Camera-type eye (tissue), 1 donor: ENCODE data around the gene PSMC3IP. TPM values are rescaled to one million over a fixed set of nuclear protein-coding genes. Genes with fewer than 3 reads are reported as not detected.

Experiments used
- total RNA-seq: library from RNA; depleted of rRNA; stranded (reverse); fragments of >200 nt; gene quantifications from one replicate; pipeline ENCODE4 v1.2.3, GENCODE V29; 2014

The PSMC3IP gene, protein sequence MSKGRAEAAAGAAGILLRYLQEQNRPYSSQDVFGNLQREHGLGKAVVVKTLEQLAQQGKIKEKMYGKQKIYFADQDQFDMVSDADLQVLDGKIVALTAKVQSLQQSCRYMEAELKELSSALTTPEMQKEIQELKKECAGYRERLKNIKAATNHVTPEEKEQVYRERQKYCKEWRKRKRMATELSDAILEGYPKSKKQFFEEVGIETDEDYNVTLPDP
- 6.5 TPM for total RNA-seq

DNA sequence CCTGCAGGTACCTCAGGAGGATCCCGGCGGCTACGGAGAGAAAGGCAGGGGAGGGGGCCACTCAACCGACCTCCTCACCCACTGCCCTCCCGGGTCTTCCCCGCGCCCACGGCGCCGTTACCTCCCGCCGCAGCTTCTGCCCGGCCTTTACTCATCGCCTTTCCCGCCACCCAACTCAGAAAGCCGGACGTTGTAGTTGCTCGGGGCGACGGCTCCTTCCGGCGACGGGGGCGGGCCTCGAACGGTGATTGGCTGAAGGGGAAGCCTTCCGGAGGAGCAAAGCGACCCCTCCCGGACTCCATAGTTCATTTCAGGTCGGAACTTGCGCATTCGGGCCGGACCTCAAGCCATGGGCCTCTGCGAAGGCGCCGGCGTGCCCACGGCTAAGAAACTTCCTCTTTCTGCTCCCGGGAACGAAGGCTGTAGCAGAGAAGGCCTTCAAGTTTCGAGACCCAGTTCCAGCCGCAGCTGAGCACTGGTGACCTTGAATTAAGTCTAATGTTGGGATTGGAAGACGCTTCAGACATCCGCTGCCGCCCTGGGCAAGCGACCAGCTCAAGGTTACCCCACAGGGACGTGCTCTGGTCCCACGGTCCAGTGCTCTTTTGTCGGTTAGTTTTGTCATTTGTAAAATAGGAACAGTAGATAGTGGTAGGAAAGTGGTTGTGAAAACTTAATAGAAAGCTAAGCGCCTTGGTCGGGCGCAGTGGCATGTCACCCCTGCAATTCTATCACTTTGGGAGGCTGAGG is at the start of gene PSMC3IP:
Gene PSMC3IP (minus strand): TSS at position 198 of the 750 bp plus-strand sequence. CDS start 43 bp downstream, at position 155.

DNA sequence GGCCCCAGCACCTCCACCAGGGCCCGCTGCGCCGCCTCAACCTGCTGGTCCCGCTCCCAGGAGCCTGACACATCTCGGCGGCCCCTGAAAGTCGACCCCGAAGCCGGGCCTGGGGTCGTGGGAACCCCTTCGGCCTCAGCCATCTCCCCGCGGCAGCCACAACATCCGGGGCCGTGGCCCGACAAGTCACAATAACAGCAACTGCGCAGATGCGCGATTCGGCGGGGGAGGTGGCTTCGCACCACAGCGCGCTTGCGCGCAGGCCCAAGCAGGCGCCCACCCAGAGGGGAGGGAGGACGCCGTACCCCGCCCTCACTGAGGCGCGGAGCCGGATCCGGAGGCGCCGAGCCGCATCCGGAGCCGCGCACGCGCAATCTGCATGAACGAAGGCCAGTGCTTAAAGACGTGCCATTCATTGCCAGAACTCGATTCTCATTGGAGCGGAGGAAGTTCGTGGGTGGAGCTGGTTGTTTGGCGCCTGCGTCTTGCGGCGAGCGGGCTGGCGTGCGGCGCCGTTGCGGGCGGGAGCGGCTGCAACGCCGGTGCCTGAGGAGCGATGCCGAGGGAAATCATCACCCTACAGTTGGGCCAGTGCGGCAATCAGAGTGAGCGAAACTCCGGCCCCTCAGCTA is 31.8 kb upstream of the PSMC3IP start, which contains the start of the genes RETREG3 and TUBG1:
Gene RETREG3 (minus strand): TSS at position 193 of the 632 bp plus-strand sequence. CDS start 50 bp downstream, at position 143.
Gene TUBG1 (plus strand): TSS at position 502 of the 632 bp plus-strand sequence. CDS start 55 bp downstream, at position 557.

DNA sequence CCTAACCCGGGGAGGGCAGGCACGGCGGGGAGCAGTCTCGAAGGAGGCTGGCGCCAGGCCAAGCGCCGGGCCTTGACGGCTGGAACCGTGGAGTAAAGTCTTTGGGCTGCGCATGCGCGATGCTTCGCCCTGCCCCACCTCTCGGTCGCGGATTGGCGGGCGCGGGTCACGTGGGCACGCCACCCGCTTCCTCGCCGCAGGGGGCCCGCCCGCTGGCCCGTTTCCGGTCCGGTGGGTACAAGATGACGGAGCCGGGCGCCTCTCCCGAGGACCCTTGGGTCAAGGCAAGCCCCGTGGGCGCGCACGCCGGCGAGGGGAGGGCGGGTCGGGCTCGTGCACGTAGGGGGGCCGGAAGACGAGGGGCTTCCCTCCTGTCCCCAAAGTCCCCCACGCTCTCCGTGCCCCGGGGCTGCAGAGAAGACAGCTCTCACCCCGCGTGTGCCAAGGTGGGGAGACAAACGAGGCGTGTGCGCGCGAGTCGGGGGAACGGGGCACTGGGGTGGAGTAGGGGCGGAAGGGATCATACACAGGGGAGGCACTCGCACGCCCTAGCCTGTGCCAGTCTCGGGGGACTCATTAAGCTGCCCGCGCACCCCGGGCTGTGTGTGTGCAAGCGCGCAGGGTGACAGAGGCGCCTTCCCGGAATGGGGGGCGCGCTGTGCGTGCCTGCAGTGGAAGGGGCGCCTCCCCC is 10.5 kb downstream of the PSMC3IP start, which contains the start of gene MLX:
Gene MLX (plus strand): TSS at position 218 of the 691 bp plus-strand sequence. CDS start 25 bp downstream, at position 243.

DNA sequence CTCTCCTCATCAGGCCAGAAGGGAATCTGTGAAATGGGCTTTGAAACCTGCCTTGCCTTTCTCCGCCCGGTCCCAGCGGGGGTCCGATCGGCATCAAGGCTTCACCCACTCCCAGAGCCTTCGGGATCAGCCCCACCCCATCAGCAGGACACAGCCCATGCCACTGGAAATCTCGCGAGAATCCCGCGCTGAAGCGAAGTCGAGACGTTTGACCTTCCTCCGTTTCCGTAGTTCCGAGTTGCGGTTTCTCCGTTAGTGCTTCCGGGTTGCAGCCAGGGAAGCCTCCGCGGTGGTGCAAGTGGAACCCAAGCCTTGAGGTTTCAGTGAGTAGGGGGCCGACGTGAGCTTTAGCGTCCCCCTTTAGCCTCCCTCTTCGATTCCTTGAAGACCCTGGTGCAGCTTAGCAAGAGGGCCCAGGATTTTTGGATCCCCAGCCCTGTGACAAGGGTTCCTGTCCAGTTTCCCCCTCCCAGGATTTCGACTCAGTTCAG is 15.6 kb downstream of the PSMC3IP start, which contains the start of gene COASY:
Gene COASY (plus strand): TSS at position 252 of the 491 bp plus-strand sequence. CDS start 475 bp downstream, outside the sequence.

DNA sequence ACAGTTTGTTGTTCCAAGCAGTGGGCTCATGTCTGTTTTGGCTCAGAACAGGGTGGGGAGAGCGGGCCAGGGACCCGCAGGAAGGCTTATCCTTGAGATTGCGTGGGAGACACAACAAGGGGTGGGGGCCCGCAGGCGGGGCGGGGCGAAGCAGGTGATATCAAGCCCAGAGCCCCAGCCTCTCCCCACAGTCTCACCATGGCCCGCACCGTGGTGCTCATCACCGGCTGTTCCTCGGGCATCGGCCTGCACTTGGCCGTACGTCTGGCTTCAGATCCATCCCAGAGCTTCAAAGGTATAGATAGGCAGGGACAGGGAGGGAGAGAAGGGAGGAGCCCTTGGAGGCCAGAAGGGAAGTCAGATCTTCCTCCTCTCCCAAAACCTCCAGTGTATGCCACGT is 24.8 kb downstream of the PSMC3IP start, which contains the start of gene HSD17B1:
Gene HSD17B1 (plus strand): TSS at position 188 of the 400 bp plus-strand sequence. CDS start 11 bp downstream, at position 199.

DNA sequence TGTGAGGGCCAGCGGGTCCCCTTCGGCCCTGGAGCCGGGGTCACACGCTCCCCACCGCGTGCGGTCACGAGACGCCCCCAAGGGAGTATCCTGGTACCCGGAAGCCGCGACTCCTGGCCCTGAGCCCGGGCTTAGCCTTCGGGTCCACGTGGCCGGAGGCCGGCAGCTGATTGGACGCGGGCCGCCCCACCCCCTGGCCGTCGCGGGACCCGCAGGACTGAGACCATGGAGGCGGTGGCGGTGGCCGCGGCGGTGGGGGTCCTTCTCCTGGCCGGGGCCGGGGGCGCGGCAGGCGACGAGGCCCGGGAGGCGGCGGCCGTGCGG is 41.5 kb downstream of the PSMC3IP start, which contains the start of gene NAGLU:
Gene NAGLU (plus strand): TSS at position 194 of the 324 bp plus-strand sequence. CDS start 32 bp downstream, at position 226.

Other genes with a start within 250 kb of the PSMC3IP start
- gene STAT3, start 189.3 kb downstream of the PSMC3IP start, total RNA-seq: 92.6 TPM
- 178 TPM for gene CAVIN1, start 154.5 kb downstream of the PSMC3IP start, total RNA-seq
- 185 TPM for gene ATP6V0A1, start 118.9 kb downstream of the PSMC3IP start, total RNA-seq
- 29.7 TPM for gene NAGLU, start 41.5 kb downstream of the PSMC3IP start, total RNA-seq
- gene HSD17B1, start 24.8 kb downstream of the PSMC3IP start, total RNA-seq: 1.1 TPM
- gene COASY, start 15.6 kb downstream of the PSMC3IP start, total RNA-seq: 19.0 TPM
- gene MLX, start 10.6 kb downstream of the PSMC3IP start, total RNA-seq: 29.8 TPM
- 92.3 TPM for gene RETREG3, start 31.6 kb upstream of the PSMC3IP start, total RNA-seq
- 28.0 TPM for gene TUBG1, start 32.0 kb upstream of the PSMC3IP start, total RNA-seq
- 17.0 TPM for gene TUBG2, start 81.6 kb upstream of the PSMC3IP start, total RNA-seq
- 20.6 TPM for gene PLEKHH3, start 99.3 kb upstream of the PSMC3IP start, total RNA-seq
- 1.2 TPM for gene CCR10, start 104.1 kb upstream of the PSMC3IP start, total RNA-seq
- gene CNTNAP1, start 104.8 kb upstream of the PSMC3IP start, total RNA-seq: 20.9 TPM
- gene EZH1, start 167.3 kb upstream of the PSMC3IP start, total RNA-seq: 60.3 TPM
- gene RAMP2, start 183.5 kb upstream of the PSMC3IP start, total RNA-seq: 26.2 TPM
- 48.2 TPM for gene VPS25, start 195.7 kb upstream of the PSMC3IP start, total RNA-seq
- gene WNK4, start 202.9 kb upstream of the PSMC3IP start, total RNA-seq: 0.33 TPM
- gene COA3, start 221.0 kb upstream of the PSMC3IP start, total RNA-seq: 52.7 TPM
- not detected for gene CNTD1, start 221.1 kb upstream of the PSMC3IP start, total RNA-seq
- gene BECN1, start 246.6 kb upstream of the PSMC3IP start, total RNA-seq: 76.0 TPM